ENCODE measurements around the gene MLX. TPM values are rescaled to one million over a fixed set of nuclear protein-coding genes. Genes with fewer than 3 reads are reported as not detected.

The MLX gene
- total and polyA plus RNA-seq, 2 of the 8 experiments (the other 6 are each of a cell fraction or from before 2014, with no cell fraction given) = 27.0 to 27.5 TPM

DNA sequence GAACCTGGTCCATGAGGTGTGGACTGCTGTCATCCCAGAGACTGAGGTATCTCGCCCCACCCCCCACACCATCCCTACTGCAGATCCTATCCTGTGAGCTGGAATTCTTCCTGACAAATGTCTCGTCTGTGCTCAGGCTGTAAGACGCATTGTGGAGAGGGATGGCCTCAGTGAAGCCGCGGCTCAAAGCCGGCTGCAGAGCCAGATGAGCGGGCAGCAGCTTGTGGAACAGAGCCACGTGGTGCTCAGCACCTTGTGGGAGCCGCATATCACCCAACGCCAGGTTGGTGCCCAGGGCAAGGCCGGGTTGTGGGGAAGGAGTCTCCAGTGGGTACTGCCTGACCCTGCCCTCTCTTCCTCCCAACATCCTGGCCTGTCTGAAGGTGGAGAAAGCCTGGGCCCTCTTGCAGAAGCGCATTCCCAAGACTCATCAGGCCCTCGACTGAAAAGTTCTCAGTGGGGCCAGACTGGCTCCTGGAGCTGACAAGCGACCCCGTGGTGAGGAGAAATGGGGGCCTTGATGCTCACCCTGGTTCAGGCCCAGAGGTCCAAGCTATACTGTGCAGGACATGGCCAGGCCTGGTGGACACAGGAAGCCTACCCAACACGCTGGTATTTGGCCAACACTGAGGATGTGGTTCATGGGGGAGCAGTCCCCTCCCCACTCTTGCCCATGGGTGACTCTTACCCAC lies 1.2 kb upstream of the MLX start (continued):
- TF ChIP-seq SIX5 (IDR thresholded peaks at IDR 0.05; ENCODE audit: low read depth, low read length) = no peak
- TF ChIP-seq RBBP5 (IDR thresholded peaks at IDR 0.05; ENCODE audit: borderline replicate concordance, low read depth, low read length) = no peak
- no peak for TF ChIP-seq MAFK (IDR thresholded peaks at IDR 0.05; ENCODE audit: low read depth, low read length)
- TF ChIP-seq EP300 (IDR thresholded peaks at IDR 0.05; ENCODE audit: borderline replicate concordance in 1 of 2, low read depth in 2 of 2, low read length in 2 of 2) = no peak
- TF ChIP-seq SP1 (IDR thresholded peaks at IDR 0.05; ENCODE audit: low read depth, low read length) = no peak
- TF ChIP-seq, protein P1, sequence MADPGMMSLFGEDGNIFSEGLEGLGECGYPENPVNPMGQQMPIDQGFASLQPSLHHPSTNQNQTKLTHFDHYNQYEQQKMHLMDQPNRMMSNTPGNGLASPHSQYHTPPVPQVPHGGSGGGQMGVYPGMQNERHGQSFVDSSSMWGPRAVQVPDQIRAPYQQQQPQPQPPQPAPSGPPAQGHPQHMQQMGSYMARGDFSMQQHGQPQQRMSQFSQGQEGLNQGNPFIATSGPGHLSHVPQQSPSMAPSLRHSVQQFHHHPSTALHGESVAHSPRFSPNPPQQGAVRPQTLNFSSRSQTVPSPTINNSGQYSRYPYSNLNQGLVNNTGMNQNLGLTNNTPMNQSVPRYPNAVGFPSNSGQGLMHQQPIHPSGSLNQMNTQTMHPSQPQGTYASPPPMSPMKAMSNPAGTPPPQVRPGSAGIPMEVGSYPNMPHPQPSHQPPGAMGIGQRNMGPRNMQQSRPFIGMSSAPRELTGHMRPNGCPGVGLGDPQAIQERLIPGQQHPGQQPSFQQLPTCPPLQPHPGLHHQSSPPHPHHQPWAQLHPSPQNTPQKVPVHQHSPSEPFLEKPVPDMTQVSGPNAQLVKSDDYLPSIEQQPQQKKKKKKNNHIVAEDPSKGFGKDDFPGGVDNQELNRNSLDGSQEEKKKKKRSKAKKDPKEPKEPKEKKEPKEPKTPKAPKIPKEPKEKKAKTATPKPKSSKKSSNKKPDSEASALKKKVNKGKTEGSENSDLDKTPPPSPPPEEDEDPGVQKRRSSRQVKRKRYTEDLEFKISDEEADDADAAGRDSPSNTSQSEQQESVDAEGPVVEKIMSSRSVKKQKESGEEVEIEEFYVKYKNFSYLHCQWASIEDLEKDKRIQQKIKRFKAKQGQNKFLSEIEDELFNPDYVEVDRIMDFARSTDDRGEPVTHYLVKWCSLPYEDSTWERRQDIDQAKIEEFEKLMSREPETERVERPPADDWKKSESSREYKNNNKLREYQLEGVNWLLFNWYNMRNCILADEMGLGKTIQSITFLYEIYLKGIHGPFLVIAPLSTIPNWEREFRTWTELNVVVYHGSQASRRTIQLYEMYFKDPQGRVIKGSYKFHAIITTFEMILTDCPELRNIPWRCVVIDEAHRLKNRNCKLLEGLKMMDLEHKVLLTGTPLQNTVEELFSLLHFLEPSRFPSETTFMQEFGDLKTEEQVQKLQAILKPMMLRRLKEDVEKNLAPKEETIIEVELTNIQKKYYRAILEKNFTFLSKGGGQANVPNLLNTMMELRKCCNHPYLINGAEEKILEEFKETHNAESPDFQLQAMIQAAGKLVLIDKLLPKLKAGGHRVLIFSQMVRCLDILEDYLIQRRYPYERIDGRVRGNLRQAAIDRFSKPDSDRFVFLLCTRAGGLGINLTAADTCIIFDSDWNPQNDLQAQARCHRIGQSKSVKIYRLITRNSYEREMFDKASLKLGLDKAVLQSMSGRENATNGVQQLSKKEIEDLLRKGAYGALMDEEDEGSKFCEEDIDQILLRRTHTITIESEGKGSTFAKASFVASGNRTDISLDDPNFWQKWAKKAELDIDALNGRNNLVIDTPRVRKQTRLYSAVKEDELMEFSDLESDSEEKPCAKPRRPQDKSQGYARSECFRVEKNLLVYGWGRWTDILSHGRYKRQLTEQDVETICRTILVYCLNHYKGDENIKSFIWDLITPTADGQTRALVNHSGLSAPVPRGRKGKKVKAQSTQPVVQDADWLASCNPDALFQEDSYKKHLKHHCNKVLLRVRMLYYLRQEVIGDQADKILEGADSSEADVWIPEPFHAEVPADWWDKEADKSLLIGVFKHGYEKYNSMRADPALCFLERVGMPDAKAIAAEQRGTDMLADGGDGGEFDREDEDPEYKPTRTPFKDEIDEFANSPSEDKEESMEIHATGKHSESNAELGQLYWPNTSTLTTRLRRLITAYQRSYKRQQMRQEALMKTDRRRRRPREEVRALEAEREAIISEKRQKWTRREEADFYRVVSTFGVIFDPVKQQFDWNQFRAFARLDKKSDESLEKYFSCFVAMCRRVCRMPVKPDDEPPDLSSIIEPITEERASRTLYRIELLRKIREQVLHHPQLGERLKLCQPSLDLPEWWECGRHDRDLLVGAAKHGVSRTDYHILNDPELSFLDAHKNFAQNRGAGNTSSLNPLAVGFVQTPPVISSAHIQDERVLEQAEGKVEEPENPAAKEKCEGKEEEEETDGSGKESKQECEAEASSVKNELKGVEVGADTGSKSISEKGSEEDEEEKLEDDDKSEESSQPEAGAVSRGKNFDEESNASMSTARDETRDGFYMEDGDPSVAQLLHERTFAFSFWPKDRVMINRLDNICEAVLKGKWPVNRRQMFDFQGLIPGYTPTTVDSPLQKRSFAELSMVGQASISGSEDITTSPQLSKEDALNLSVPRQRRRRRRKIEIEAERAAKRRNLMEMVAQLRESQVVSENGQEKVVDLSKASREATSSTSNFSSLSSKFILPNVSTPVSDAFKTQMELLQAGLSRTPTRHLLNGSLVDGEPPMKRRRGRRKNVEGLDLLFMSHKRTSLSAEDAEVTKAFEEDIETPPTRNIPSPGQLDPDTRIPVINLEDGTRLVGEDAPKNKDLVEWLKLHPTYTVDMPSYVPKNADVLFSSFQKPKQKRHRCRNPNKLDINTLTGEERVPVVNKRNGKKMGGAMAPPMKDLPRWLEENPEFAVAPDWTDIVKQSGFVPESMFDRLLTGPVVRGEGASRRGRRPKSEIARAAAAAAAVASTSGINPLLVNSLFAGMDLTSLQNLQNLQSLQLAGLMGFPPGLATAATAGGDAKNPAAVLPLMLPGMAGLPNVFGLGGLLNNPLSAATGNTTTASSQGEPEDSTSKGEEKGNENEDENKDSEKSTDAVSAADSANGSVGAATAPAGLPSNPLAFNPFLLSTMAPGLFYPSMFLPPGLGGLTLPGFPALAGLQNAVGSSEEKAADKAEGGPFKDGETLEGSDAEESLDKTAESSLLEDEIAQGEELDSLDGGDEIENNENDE (IDR thresholded peaks at IDR 0.05; ENCODE audit: insufficient replicate concordance, low read length) = no peak
- TF ChIP-seq KDM4A (IDR thresholded peaks at IDR 0.05; ENCODE audit: low read depth, low read length, severe bottlenecking) = no peak
